GM18511 (cell line): ENCODE data around the gene KLHL2.
A peak's percentile ranks its signal among the peaks of the same experiment; 100 is the strongest.
"Not testable (repeated sequence)": the region's sequence is repeated elsewhere in the genome, so short reads cannot be mapped to it uniquely, and the experiment has no call there.

Experiments used
- ATAC-seq: cut with Tn5 transposase; IDR thresholded peaks from one replicate; pipeline ENCODE4 v1.9.1; 2021; ENCODE audit warnings: mild to moderate bottlenecking, moderate library complexity; ENCODE audit not compliant: unreplicated experiment

KLHL2 gene

GRCh38 chr4:165199722-165200121 lies 7.6 kb upstream of the KLHL2 start:
- no peak for ATAC-seq

DNA sequence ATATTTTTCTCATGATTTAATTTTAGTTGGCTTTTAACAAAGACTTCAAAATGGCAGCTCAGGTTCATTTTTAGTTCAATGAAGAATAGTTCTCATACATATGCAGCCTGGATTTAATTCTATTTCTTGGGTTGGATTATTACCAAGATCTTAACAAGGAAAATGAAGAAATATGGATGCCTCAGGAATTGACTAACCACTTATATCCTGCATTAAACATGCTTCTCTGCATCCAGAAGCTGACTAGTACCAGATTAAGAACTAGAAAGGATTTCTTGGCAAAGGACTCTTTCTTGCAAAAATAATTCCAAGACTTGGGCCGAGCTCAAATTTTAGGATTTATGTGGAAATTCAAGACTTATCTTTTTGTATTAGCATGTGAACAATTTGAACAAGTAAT lies 5.6 kb upstream of the KLHL2 start:
- ATAC-seq = no peak

DNA sequence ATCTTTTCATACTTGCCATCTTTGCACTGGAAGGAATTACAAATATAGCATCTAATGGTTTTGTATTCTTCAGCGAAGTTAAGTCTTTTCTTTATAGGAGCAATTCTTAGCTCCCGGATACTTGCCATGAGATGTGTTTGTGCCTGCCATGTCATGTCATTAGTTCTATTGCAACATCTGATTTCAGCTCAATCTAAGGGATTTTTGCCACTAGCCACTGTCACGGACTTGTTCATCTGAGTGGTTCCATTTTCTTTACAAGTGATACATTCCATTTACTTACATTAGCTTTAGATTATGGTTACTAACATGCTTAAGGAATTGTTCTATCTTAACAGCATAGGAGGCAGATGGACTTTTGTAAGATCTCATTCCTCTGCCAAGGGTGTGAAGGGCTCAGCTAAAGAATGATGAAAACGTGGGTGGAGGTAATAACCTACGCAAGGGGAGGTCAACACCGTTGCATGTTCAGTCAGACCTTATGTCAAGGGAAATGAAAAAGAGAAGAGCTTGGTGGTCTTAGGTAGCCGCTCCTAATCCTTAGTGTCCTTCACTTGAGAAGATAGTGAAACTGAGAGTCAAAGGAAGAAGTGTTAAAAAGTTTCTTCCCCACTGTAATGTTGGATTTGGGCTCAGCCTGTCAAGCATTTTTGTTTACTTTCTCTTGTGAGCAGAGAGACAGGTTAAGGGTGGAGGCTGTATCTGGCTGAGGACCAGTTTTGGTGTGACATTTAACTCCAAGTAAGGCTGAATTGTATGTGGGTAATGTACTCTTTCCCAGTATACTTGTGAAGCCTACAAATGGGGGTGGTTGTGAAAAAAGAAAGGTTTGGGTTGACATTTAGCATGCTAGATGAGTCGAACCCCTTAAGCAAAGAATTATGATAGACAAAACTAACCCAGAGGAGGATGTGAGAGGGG lies 3.6 kb upstream of the KLHL2 start:
- no peak for ATAC-seq

GRCh38 chr4:165204462-165204830 lies 2.9 kb upstream of the KLHL2 start:
- ATAC-seq = no peak

DNA sequence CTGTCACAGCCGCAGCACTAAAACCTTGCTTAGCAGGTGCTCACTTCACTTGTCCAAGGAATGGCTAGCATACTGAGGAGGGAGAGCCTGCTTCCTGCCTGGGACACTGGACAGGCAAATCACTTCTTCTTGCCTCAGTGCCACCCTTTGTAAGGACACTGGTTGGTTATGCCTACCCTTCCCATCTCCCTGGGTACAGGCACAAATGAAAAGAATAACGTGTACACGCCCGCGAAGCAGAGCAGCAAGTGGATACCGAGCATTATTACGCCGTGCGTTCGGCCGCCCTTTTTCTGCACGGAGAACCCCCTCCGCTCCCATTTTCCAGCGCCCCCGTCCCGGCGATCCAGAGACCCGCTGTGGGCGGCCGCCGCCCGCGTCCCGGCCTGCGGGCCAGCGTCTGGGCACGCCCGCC lies 338 bp upstream of the KLHL2 start:
- ATAC-seq = peak; percentile 36

DNA sequence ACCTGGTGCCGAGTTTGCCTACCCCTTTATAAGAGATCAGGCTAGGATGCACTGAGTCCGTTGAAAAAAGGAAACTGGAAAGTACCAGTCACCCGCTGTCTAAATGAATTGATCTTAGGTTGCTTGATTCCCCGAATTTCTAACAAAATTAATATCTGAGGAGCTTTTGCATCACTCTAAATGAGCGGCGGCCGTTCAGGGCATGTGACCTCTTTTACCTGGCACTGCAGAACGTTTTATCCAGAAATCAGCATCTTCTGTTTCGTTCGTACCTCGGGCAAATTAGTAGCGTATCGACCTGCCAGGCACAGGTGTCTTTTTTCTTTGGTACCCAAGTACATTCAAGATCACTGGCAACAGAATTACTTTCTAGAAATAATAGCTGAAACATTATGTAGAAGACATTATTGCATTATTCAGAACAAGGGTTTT lies 876 bp downstream of the KLHL2 start:
- ATAC-seq = peak; percentile 27

- ATAC-seq = no peak
Measured at GRCh38 chr4:165208741-165209388, 1.5 kb downstream of the KLHL2 start.

DNA sequence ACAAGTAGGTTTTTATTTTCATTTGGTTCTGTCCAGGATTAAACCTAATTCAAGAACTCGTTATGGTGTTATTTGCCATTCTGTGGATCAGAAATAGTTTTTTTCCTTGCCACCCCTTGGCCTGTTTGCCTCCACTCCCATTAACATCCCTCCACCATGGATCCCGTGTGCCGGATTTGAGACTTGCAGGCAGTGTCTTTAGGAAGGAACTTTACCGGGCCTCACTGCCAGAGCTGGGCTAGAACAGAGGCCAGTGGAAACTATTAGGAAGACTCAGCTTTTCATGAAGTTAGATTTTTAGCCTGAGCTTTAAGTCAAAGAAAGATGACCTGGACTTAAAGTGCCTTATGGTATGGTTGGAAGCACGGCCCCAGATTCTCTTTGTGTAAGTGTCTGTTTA lies 2.4 kb downstream of the KLHL2 start:
- no peak for ATAC-seq

GRCh38 chr4:165210566-165210965 lies 3.2 kb downstream of the KLHL2 start:
- no peak for ATAC-seq

GRCh38 chr4:165212647-165213046 lies 5.3 kb downstream of the KLHL2 start:
- peak; percentile 28 for ATAC-seq

DNA sequence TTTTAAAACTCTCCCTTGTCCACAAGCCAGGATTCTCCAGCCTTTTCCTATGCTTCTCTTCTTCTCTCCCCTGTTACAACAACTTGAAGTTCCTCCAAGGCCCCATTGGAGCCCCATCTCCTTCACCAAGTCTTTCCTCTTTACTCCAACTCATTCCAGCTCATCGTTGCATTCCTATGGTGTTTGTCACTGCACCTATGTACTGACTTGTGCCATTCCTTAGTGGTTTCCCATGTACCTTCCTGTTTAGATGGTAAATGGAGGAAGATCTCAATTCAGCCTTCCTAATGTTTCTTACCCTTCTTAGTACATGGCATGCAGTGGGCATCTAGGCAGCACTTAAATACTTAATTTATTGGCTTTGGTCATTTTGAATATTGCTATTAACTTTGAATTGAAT lies 6.0 kb downstream of the KLHL2 start:
- ATAC-seq = not testable (repeated sequence)

GRCh38 chr4:165213991-165214709 lies 6.8 kb downstream of the KLHL2 start:
- not testable (repeated sequence) for ATAC-seq

DNA sequence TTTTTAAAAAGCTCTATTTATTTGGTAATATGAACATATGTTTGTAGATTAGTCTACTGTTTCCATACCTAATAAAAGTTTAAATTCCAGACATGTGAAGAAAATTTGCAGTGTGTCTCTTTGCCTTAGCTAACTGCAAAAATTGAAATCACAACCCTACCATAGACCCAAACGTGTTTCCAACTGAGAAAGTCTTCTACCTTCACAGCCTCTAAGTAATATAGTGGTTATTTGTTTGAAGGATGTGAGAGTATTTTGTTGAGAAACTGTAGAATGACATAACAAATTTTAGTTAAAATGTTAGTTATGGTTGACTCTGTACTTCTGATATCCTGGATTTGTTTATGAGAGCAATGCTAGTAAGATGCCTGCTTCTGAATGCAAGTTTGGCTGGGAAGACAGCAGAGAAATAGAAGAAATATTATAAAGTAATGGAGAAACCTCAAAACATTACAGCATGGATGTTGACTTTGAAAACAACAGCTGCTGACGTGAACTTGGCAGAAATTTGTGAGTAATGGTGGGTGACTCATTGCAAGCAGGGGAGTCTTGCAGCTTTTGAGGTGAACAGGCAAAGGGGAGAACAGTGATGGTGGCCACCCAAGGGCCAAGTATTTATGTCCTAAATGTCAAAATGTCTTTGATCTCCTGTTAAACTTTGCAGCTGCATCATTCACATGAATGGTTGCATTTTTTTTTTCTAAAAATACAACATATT lies 7.8 kb downstream of the KLHL2 start:
- peak; percentile 68 for ATAC-seq

GRCh38 chr4:165215761-165216487 lies 8.6 kb downstream of the KLHL2 start:
- peak; percentile 69 for ATAC-seq

- ATAC-seq = no peak
Measured at GRCh38 chr4:165217325-165217724, 10.0 kb downstream of the KLHL2 start.

GRCh38 chr4:165221306-165221705 lies 13.9 kb downstream of the KLHL2 start:
- ATAC-seq = not testable (repeated sequence)

DNA sequence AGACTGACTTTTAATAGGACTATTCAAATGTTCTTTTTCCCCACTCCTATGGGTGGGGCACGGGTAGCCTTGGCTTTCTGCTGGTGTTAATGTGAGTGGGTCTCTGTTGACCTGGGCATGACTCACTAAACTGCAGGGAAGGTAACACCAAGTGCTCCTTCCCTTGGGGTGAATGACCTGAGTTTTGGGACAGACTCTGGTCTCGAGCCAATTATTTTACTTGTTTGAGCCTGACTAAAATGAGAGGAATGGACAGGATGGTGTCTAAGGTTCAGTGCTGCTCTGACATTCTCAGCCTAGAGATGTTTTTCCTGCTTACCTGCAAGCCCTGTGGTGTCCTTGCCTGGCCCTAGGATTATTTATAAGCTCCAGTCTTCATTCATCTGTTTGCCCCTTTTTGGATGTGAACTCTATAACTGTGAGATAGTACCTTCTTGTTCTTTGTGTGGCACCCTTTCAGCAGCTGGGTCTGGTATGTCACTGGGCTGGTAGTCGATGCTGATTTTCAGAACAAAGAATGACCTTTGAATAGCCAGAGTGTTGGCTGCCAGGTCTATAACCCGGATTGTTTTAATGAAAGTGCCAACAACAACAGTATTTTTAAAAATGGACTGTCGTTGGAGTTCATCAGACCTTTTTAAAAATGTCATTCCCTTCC lies 14.8 kb downstream of the KLHL2 start:
- ATAC-seq = not testable (repeated sequence)

DNA sequence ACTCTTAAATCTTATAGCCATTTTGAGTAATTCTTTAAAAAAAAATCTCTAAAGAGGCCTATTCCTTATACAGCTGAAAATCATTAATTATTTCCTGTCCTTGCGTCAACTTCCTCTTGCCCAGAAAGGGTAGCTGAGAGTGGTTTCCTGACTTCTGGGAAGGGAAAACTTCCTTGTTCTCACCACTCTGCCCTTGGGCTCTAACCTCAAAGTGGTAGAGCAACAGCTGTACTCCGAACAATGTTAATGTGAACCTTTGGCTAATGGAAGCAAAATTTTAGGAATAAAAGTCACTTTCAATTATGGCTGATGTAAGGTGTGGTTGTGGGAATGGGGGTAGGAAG lies 15.3 kb downstream of the KLHL2 start:
- ATAC-seq = no peak

DNA sequence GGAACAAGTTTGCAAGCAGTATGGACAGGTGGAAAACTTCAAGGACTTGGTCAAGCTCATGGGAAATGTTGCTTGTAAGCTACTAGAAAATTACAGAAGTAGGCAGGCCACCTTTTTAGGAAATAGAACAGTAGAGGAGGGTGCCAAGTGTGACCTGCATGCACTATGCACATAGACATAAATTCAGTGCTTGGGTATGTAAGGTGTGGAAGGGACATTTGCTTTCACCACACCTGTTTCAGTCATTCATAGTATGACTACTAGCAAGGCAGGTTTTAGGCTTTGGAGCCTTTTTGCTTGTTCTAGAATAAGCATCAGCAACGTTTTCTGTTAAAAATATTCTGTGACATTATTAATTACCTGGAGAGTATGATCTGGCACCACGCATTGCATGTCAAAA lies 20.0 kb downstream of the KLHL2 start:
- not testable (repeated sequence) for ATAC-seq
